ENCODE results near the gene TAF4B.
"Not testable (repeated sequence)": the region's sequence is repeated elsewhere in the genome, so short reads cannot be mapped to it uniquely, and the experiment has no call there.

Gene TAF4B

DNA sequence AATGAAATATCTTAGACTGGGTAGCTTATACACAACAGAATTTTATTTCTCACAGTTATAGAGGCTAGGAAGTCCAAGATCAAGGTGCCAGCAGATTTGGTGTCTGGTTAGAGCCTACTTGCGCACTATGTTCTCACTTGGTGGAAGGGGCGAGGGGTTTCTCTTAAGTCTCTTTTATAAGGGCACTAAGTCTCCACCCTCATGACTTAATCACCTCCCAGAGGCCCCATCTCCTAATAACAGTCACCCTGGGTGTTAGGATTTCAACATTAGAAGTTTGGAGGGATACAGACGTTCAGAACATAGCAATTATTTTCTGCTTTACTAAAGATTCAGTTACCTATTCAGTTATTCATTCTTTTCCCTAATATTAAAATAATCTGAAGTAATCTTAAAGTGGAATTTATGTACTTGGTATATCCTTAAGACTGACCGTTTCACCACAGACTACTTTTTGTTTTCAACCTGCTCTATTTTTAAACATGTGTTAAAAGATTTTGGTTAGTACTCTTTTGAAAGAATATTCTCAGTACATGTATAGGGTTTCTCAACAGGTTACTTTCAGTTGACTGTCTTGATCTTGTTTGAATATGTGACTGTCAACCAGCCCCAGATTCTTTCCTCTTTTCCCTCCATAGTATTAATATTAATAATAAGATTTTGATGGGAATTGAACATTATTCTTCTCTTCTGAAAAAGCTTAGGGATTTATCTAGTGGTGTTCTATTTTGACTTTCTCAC is 130.0 kb downstream of the TAF4B start:
- Mint-ChIP-seq H3K9me3 (no peaks in the 10 kb centered on the region), H3K4me3 (no peak overlapping the region), H3K4me1 (ENCODE audit: low read depth) (no peaks in the 10 kb centered on the region), H3K36me3 (ENCODE audit: low read depth) (peaks cover 4% of the 10 kb centered on the region), H3K27ac (no peak overlapping the region), H3K27me3 (ENCODE audit: low read depth) (no peaks in the 10 kb centered on the region)
- no peak for DNase-seq (ENCODE audit: low spot score)

DNA sequence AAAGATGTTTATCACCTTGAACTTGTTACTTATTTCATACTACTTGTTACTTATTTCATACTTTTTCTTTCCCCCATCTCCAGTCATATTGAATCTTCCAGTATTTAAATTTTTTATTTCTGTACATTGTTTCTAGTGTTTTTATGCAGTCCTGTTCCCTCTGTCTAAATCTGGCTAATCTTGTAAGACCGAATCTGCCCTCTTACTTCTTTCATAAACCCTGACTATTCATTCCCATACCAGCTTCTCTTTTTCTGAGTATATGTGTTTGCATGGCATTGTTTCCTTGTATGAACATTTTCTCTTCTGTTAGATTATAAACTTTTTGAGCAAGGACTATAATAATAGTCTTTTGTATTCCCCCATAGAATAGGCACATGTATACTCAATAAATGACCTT is 131.7 kb downstream of the TAF4B start:
- no peak for DNase-seq (ENCODE audit: low spot score)
- no peak overlapping the region for H3K4me3 Mint-ChIP-seq

DNA sequence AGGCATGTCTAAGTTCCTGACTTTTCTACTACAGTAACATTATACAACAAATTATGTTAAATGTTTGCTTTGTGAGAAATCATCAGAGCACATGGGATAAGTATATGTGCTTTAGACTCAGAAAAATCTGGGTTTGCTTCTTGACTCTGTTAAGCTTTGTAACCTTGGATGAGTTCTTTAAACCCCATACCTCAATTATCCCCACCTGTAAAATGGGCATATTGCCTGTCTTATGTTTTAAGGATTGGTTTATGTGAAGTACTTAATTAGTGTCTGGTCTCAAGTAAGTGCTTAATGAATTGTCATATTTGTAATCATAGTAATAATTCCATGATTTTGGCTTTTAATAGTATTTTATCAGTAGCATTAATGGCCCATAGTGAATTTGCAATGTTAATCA is 135.8 kb downstream of the TAF4B start:
- Mint-ChIP-seq H3K27me3 (ENCODE audit: low read depth) (no peaks in the 10 kb centered on the region), H3K4me1 (ENCODE audit: low read depth) (no peaks in the 10 kb centered on the region), H3K4me3 (no peak overlapping the region), H3K36me3 (ENCODE audit: low read depth) (peaks cover 4% of the 10 kb centered on the region), H3K9me3 (no peaks in the 10 kb centered on the region), H3K27ac (no peak overlapping the region)
- no peak for DNase-seq (ENCODE audit: low spot score)

More for the DNA sequence above, 131.7 kb downstream of the TAF4B start:
- H3K9me3 Mint-ChIP-seq, result no peaks in the 10 kb centered on the region
- no peaks in the 10 kb centered on the region for H3K27me3 Mint-ChIP-seq (ENCODE audit: low read depth)
- H3K4me1 Mint-ChIP-seq (ENCODE audit: low read depth), result no peaks in the 10 kb centered on the region
- no peak overlapping the region for H3K27ac Mint-ChIP-seq
- peaks cover 4% of the 10 kb centered on the region for H3K36me3 Mint-ChIP-seq (ENCODE audit: low read depth)

DNA sequence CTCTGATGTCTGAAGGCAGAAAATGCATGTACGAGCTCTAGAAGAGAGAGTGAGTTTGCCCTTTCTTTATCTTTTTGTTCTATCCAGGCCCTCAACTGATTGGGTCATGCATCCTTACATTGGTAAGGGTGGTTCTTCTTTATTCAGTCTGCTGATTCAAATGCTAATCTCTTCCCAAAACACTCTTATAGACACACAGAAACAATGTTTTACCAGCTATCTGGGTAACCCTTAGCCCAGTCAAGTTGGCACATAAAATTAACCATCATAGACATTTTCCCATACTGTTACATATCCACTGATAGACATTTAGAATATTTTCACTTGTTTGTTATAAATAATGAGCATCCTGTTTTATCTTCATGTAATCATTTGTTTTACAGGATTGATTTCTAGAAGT is 141.2 kb downstream of the TAF4B start:
- H3K36me3 Mint-ChIP-seq (ENCODE audit: low read depth), result peaks cover 5% of the 10 kb centered on the region
- no peaks in the 10 kb centered on the region for H3K9me3 Mint-ChIP-seq
- no peak for DNase-seq (ENCODE audit: low spot score)
- no peaks in the 10 kb centered on the region for H3K4me1 Mint-ChIP-seq (ENCODE audit: low read depth)
- no peak overlapping the region for H3K4me3 Mint-ChIP-seq
- H3K27ac Mint-ChIP-seq, result no peak overlapping the region
- no peaks in the 10 kb centered on the region for H3K27me3 Mint-ChIP-seq (ENCODE audit: low read depth)

DNA sequence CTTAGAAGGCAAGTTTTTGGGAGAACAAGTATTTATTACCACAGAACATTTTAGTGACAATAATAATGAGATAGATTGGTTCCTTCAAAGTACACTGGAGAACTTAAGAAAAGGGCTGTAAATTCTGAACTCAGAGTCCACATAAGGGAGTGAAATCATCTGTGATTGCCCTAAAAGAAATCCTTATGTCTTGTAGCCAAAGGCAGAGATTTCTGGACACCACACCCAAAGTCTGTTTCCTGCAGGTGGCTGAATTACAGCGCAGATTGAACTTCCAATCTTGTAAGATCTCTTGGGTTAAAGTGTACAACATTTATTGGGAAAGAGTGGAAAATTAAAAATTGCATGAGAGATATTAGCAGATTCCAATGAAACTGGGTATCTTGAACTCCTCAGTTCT is 143.8 kb downstream of the TAF4B start:
- H3K27me3 Mint-ChIP-seq (ENCODE audit: low read depth), result no peaks in the 10 kb centered on the region
- DNase-seq (ENCODE audit: low spot score), result no peak
- no peaks in the 10 kb centered on the region for H3K4me1 Mint-ChIP-seq (ENCODE audit: low read depth)
- H3K4me3 Mint-ChIP-seq, result no peak overlapping the region
- H3K36me3 Mint-ChIP-seq (ENCODE audit: low read depth), result peaks cover 5% of the 10 kb centered on the region
- H3K27ac Mint-ChIP-seq, result no peak overlapping the region
- H3K9me3 Mint-ChIP-seq, result no peaks in the 10 kb centered on the region

DNA sequence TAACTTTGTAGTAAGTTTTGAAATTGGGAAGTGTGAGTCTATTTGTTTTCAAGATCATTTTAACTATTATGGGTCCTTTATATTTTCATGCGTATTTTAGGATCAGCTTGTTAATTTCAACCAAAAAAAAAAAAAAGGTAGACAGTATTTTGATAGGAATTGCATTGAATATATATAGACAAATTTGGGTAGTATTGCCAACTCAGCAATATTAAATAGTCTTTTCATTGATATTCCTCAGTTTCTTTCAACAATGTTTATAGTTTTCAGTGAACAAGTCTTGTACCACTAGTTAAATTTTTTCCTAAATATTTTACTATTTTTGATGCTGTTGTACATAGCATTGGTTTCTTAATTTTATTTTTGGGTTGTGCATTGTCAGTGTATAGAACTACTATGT is 149.9 kb downstream of the TAF4B start:
- Mint-ChIP-seq H3K36me3 (ENCODE audit: low read depth) (no peaks in the 10 kb centered on the region), H3K27ac (no peak overlapping the region), H3K4me3 (no peak overlapping the region), H3K4me1 (ENCODE audit: low read depth) (no peaks in the 10 kb centered on the region), H3K27me3 (ENCODE audit: low read depth) (no peaks in the 10 kb centered on the region), H3K9me3 (no peaks in the 10 kb centered on the region)
- DNase-seq (ENCODE audit: low spot score), result no peak

DNA sequence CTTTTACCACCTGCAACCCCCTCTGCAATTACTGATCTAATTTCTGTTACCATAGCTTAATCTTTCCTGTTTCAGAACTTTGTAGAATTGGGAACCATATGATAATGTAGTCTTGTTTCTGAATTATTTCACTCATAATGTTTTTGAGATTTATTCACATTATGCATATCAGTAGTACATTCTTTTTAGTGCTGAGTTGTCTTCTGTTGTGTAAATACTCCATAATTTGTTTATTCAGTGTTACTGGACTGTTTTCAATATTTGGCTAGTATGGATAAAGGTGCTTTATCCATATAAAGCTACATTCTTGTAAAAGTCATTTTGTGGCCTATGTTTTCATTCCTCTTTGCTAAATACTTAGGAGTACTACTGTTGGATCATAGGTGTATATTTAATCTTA is 152.5 kb downstream of the TAF4B start:
- Mint-ChIP-seq H3K4me1 (ENCODE audit: low read depth) (no peaks in the 10 kb centered on the region), H3K36me3 (ENCODE audit: low read depth) (no peaks in the 10 kb centered on the region), H3K9me3 (no peaks in the 10 kb centered on the region), H3K27me3 (ENCODE audit: low read depth) (no peaks in the 10 kb centered on the region), H3K4me3 (no peak overlapping the region), H3K27ac (no peak overlapping the region)
- DNase-seq (ENCODE audit: low spot score), result no peak

DNA sequence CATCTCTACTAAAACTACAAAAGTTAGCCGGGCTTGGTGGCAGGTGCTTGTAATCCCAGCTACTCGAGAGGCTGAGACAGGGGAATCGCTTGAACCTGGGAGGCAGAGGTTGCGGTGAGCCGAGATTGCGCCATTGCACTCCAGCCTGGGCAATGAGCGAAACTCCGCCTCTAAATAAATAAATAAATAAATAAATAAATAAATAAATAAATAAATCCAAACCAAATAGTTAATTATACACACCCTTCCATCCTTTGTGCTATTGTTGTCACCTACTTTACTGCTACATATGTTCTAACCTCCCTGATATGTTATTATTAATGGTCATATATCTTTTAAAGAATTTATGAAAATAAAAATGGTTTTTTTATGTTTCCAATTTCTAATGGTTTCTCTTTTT is 155.3 kb downstream of the TAF4B start:
- H3K4me3 Mint-ChIP-seq; H3K9me3 Mint-ChIP-seq; H3K36me3 Mint-ChIP-seq (ENCODE audit: low read depth); H3K27ac Mint-ChIP-seq; H3K27me3 Mint-ChIP-seq (ENCODE audit: low read depth); H3K4me1 Mint-ChIP-seq (ENCODE audit: low read depth); DNase-seq (ENCODE audit: low spot score): not testable (repeated sequence)

DNA sequence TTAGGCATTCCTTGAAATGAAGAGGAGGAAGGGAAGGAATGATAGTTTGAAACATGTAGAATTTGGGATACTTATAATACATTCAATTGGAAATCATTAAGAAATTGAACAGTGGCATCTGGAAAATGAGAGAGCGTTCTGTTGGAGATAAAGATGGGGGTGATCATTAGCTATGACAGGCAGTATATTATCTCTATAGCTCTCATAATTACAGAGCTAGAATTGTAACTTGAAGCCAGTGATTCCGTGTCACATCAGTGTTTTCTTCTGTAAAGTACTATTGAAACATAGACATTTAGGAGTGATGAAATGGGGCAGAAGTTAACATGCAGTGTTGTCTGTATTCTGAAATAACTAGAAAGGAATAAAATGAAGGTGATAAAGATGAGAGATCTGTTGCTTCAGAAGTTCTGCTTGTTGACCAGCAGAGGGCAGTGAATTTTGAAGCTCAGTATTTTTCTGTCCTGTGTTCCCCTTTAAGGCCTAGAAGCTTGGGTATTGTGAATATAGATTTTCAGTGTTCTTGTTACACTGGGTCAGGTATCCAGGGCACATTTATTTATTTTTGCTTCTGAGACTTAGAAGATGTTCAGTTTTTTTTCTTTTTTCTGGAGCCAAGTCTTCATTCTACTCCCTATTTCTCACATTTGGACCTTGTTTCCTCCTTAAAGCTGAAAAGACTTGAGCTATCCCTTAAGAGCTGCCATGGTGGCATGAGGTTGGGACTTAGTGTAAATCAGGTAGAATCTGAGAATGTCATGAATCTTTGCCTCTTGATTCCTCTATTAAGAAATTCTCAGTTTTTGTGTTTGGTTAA is 157.4 kb downstream of the TAF4B start:
- Mint-ChIP-seq H3K36me3 (ENCODE audit: low read depth) (no peaks in the 10 kb centered on the region), H3K9me3 (no peaks in the 10 kb centered on the region), H3K27ac (no peak overlapping the region), H3K4me1 (ENCODE audit: low read depth) (no peaks in the 10 kb centered on the region), H3K4me3 (no peak overlapping the region), H3K27me3 (ENCODE audit: low read depth) (no peaks in the 10 kb centered on the region)
- DNase-seq (ENCODE audit: low spot score), result no peak

DNA sequence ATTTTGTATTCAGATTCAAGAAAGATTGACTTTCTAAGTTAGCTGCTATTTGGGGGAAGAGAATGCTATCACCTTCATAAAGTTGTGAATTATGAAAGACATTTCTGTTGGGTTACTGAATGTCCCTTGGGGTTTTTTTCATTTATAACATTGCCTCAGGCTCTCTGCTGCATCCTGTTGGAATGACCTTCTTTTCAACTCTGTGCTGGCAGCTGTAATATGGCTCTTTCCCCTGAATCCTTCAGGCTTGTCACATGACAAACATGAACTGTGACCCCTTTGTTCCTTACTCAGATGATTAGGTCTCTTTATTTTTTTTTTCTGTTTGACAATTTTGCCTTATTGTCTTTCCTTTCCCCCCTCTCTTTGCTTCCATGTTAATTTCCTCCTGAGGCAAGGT is 159.8 kb downstream of the TAF4B start:
- Mint-ChIP-seq H3K4me3 (no peak overlapping the region), H3K27ac (no peak overlapping the region), H3K9me3 (no peaks in the 10 kb centered on the region), H3K27me3 (ENCODE audit: low read depth) (no peaks in the 10 kb centered on the region), H3K36me3 (ENCODE audit: low read depth) (peaks cover 3% of the 10 kb centered on the region), H3K4me1 (ENCODE audit: low read depth) (no peaks in the 10 kb centered on the region)
- DNase-seq (ENCODE audit: low spot score), result no peak

DNA sequence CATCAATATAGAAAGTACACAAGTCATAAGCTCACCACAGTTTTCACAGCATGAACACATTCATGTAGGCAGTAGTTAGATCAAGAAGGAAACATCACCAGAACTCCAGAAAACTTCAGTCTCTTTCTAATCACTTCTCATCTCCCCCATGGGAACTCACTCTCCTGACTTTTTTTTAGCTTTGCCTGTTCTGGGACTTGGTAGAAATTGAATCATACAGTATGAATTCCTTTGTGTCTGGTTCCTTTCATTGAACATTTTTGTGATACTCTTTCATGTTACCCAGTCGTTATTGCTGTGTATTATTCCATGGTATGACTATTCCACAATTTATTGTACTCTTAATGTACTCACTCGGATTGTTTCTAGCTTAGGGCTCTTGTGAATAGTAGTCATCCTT is 160.2 kb downstream of the TAF4B start:
- Mint-ChIP-seq H3K27ac (no peak overlapping the region), H3K9me3 (no peaks in the 10 kb centered on the region), H3K4me1 (ENCODE audit: low read depth) (no peaks in the 10 kb centered on the region), H3K36me3 (ENCODE audit: low read depth) (peaks cover 3% of the 10 kb centered on the region), H3K4me3 (no peak overlapping the region), H3K27me3 (ENCODE audit: low read depth) (no peaks in the 10 kb centered on the region)
- no peak for DNase-seq (ENCODE audit: low spot score)

DNA sequence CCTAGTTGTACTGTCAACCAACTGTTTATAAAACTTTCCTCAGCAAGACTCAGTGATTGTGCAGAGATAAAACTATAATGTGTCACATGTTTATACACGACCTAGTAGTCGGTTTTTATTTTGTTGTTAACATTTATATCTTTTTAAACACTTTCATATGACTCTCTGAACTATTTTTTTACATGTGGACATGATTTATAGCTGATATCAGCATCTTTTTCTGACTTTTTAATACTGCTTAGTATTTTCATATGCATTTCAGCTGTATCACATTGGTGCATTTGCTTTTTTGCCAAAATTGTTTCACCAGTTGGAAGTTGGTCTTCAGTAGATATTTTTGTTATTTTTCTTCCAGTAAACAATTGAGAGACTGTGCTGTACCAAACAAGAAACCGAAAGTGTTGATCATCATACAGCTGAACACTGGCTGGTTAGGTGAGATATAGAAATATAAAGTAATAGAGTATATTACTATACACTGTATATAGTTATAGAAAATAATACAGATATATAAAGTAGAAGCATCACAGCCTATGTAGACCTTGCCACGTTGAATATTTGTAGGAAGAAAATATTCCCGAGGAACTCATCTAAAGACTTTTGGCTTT is 167.9 kb downstream of the TAF4B start:
- peaks cover 3% of the 10 kb centered on the region for H3K36me3 Mint-ChIP-seq (ENCODE audit: low read depth)
- no peak overlapping the region for H3K27ac Mint-ChIP-seq
- no peak overlapping the region for H3K4me3 Mint-ChIP-seq
- no peaks in the 10 kb centered on the region for H3K9me3 Mint-ChIP-seq
- no peaks in the 10 kb centered on the region for H3K4me1 Mint-ChIP-seq (ENCODE audit: low read depth)
- no peaks in the 10 kb centered on the region for H3K27me3 Mint-ChIP-seq (ENCODE audit: low read depth)
- no peak for DNase-seq (ENCODE audit: low spot score)

DNA sequence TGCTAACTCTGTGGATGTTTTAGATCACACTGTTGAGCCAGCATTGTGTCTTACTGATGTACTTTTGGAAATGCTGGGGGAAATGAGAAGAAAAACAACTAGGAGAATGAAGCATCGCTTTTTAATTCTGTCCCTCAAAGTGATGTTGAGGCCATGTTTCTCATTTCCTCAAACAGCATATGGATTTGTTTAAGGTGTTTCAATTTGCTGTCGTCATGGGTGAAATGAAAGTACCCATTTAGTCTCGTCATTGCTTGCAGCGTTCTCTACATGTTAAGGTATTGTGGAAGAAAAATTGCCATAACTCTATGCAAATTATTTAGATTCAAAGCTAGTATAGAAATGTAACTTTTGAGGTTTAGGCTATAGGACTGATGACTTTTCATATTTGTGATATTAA is 170.8 kb downstream of the TAF4B start:
- no peaks in the 10 kb centered on the region for H3K27me3 Mint-ChIP-seq (ENCODE audit: low read depth)

DNA sequence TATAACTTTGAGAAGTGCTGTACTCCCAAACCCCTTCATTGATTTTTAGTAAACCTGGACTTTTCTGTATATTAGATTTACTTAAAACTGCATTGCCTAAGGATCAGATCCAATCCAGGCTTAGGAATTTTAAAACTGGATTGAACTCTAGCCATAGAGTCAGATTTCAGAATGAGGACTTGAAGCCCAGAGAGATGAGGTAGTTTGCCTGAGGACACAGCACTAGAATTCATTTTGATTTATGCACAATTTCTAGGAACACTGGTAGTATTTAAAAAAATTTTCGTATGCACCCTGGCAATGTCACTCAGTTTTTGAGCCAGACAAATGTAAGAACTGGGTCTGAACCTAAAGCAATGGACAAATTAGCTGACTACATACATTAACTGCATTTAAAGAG is 177.2 kb downstream of the TAF4B start:
- no peaks in the 10 kb centered on the region for H3K9me3 Mint-ChIP-seq
- H3K4me1 Mint-ChIP-seq (ENCODE audit: low read depth), result no peaks in the 10 kb centered on the region
- no peaks in the 10 kb centered on the region for H3K27me3 Mint-ChIP-seq (ENCODE audit: low read depth)
- no peaks in the 10 kb centered on the region for H3K36me3 Mint-ChIP-seq (ENCODE audit: low read depth)
- H3K4me3 Mint-ChIP-seq, result no peak overlapping the region
- no peak overlapping the region for H3K27ac Mint-ChIP-seq
- no peak for DNase-seq (ENCODE audit: low spot score)

More for the DNA sequence above, 170.8 kb downstream of the TAF4B start:
- Mint-ChIP-seq H3K36me3 (ENCODE audit: low read depth) (no peaks in the 10 kb centered on the region), H3K9me3 (no peaks in the 10 kb centered on the region), H3K27ac (no peak overlapping the region), H3K4me1 (ENCODE audit: low read depth) (no peaks in the 10 kb centered on the region), H3K4me3 (no peak overlapping the region)
- DNase-seq (ENCODE audit: low spot score), result no peak
